ENCODE data around the gene FAM13B. TPM values are rescaled to one million over a fixed set of nuclear protein-coding genes. Genes with fewer than 3 reads are reported as not detected.

The FAM13B gene
- total RNA-seq, 2 donors from 2014 or later, result 15.4 to 17.5 TPM

GRCh38 chr5:137891849-137892248 lies 141.0 kb downstream of the FAM13B start:
- Histone ChIP-seq H3K4me3 (no peak overlapping the region), H3K27ac (no peak overlapping the region), H3K36me3 (no peaks in the 10 kb centered on the region)

GRCh38 chr5:137890845-137891244 lies 142.0 kb downstream of the FAM13B start:
- no peak for TF ChIP-seq CTCF (IDR thresholded peaks at IDR 0.05)
- no peak overlapping the region for H3K4me3 ChIP-seq
- no peak overlapping the region for H3K27ac ChIP-seq
- no peaks in the 10 kb centered on the region for H3K4me1 ChIP-seq
- H3K9me3 ChIP-seq, result no peaks in the 10 kb centered on the region
- intact Hi-C loops (cut with DNase I), result no loop called here
- no peak for DNase-seq
- H3K36me3 ChIP-seq, result no peaks in the 10 kb centered on the region
- H3K27me3 ChIP-seq, result no peaks in the 10 kb centered on the region
- H3K9ac ChIP-seq (ENCODE audit: low read depth in 2 of 2, low read length in 2 of 2), result no peak overlapping the region

More at GRCh38 chr5:137891849-137892248, 141.0 kb downstream of the FAM13B start:
- no peak overlapping the region for H3K9ac ChIP-seq (ENCODE audit: low read depth in 2 of 2, low read length in 2 of 2)
- DNase-seq, result no peak
- H3K4me1 ChIP-seq, result no peaks in the 10 kb centered on the region
- TF ChIP-seq CTCF (IDR thresholded peaks at IDR 0.05), result no peak
- intact Hi-C loops (cut with DNase I), result no loop called here
- H3K9me3 ChIP-seq, result no peaks in the 10 kb centered on the region
- H3K27me3 ChIP-seq, result no peaks in the 10 kb centered on the region

- Histone ChIP-seq H3K9me3 (no peaks in the 10 kb centered on the region), H3K9ac (ENCODE audit: low read depth in 2 of 2, low read length in 2 of 2) (peak within 1 kb of the TSS in 1 of 2 donors; percentile 60), H3K36me3 (no peaks in the 10 kb centered on the region), H3K27ac (peak within 1 kb of the TSS; percentile 51), H3K27me3 (no peaks in the 10 kb centered on the region), H3K4me3 (peak within 1 kb of the TSS; percentile 29), H3K4me1 (no peaks in the 10 kb centered on the region)
- peak; percentile 65 for DNase-seq
- intact Hi-C loops (cut with DNase I), result no loop called here
- TF ChIP-seq CTCF (IDR thresholded peaks at IDR 0.05), result no peak
These were observed 143.8 kb downstream of the FAM13B start, which contains the start of gene PKD2L2 for GRCh38 chr5:137888863-137889759. TSS of gene PKD2L2 (plus strand) at chr5:137889457. CDS start at chr5:137889492, 35 bp downstream.

GRCh38 chr5:137888466-137888862 lies 144.4 kb downstream of the FAM13B start:
- TF ChIP-seq CTCF (IDR thresholded peaks at IDR 0.05), result no peak
- no peaks in the 10 kb centered on the region for H3K36me3 ChIP-seq
- no peaks in the 10 kb centered on the region for H3K27me3 ChIP-seq
- DNase-seq, result no peak
- H3K27ac ChIP-seq, result peak overlapping the region; percentile 51
- no peaks in the 10 kb centered on the region for H3K4me1 ChIP-seq
- intact Hi-C loops (cut with DNase I), result no loop called here
- H3K4me3 ChIP-seq, result peak overlapping the region; percentile 29
- H3K9me3 ChIP-seq, result no peaks in the 10 kb centered on the region
- peak overlapping the region in 1 of 2 donors; percentile 1 for H3K9ac ChIP-seq (ENCODE audit: low read depth in 2 of 2, low read length in 2 of 2)

Other genes starting within 250 kb of the FAM13B start
- 1 to 10 TPM in 1 of 2 donors, under 1 TPM in 1; 0.35 to 3.2 TPM for gene MYOT, start 165.2 kb downstream of the FAM13B start, total RNA-seq
- gene PKD2L2, start 143.6 kb downstream of the FAM13B start, total RNA-seq, result not detected
- gene WNT8A, start 51.0 kb upstream of the FAM13B start, total RNA-seq, result not detected
- gene NME5, start 106.3 kb upstream of the FAM13B start, total RNA-seq, result not detected
- 10 to 100 TPM; 32.5 to 65.9 TPM for gene BRD8, start 145.6 kb upstream of the FAM13B start, total RNA-seq
- 10 to 100 TPM; 10.4 to 35.7 TPM for gene KIF20A, start 146.0 kb upstream of the FAM13B start, total RNA-seq
- 10 to 100 TPM; 23.5 to 27.3 TPM for gene CDC23, start 180.2 kb upstream of the FAM13B start, total RNA-seq
- gene GFRA3, start 241.5 kb upstream of the FAM13B start, total RNA-seq, result 1 to 10 TPM in 1 of 2 donors, under 1 TPM in 1; 0.72 to 1.8 TPM

Measured in colonic mucosa (tissue), 4 donors.